ENCODE measurements around the gene NPRL2. TPM values are rescaled to one million over a fixed set of nuclear protein-coding genes. Genes with fewer than 3 reads are reported as not detected.
A peak's percentile ranks its signal among the peaks of the same experiment; 100 is the strongest.

Gene NPRL2
- total and polyA plus RNA-seq, 2 of the 8 experiments (the other 6 are each of a cell fraction or from before 2014, with no cell fraction given) = 28.4 to 51.4 TPM

DNA sequence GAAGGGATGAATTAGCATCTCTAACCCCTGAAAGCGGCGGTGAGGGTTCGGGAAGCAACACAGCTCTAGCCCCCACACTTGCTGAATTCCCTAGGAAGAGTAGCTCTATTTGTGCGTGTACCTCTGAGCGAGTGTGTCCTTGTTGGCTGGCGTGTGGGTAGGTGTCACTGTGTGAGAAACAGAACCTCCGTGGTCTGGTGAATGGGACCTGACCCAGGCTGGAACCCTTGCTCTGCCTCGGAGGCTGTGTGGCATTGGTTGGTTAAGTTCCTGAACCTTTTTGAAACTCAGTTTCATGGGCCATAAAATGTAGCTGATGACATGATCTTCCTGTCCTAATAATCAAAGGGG, 9.2 kb upstream of the NPRL2 start:
- peak overlapping the region; percentile 72 to 76 for H3K4me2 ChIP-seq (ENCODE audit: insufficient read depth in 1 of 2, low read depth in 2 of 2, low read length in 2 of 2)
- H3K79me1 ChIP-seq (ENCODE audit: low read depth, low read length) = peaks cover 16% of the 10 kb centered on the region
- peaks cover 0 to 5% (median 2%) of the 10 kb centered on the region in 4 experiments; a peak in 3 of 7 replicates for H3K27me3 ChIP-seq (replicated peaks in 1 of 4; ENCODE audit: control insufficient read depth in 3 of 4, extremely low read depth in 1 of 4, insufficient read depth in 3 of 4, low read length in 3 of 4)
- H2AK5ac ChIP-seq (ENCODE audit: low read depth, low read length) = no peak overlapping the region
- no peak overlapping the region for H4K91ac ChIP-seq (replicated peaks; ENCODE audit: insufficient read length, low read length)
- 0 out of 2 replicates have a peak, but pooled peaks have one; percentile 23 for TF ChIP-seq SP4 (IDR thresholded peaks at IDR 0.05; ENCODE audit: low read length)
- TF ChIP-seq CEBPB (IDR thresholded peaks at IDR 0.05; ENCODE audit: low read depth, low read length) = no peak
- TF ChIP-seq, protein P1, sequence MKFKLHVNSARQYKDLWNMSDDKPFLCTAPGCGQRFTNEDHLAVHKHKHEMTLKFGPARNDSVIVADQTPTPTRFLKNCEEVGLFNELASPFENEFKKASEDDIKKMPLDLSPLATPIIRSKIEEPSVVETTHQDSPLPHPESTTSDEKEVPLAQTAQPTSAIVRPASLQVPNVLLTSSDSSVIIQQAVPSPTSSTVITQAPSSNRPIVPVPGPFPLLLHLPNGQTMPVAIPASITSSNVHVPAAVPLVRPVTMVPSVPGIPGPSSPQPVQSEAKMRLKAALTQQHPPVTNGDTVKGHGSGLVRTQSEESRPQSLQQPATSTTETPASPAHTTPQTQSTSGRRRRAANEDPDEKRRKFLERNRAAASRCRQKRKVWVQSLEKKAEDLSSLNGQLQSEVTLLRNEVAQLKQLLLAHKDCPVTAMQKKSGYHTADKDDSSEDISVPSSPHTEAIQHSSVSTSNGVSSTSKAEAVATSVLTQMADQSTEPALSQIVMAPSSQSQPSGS (IDR thresholded peaks at IDR 0.05; ENCODE audit: low read length) = no peak
- TF ChIP-seq KDM4A (IDR thresholded peaks at IDR 0.05; ENCODE audit: low read depth, low read length, severe bottlenecking) = peak; percentile 64
- TF ChIP-seq CREB1 (IDR thresholded peaks at IDR 0.05) = no peak
- TF ChIP-seq KDM5A (IDR thresholded peaks at IDR 0.05; ENCODE audit: low read length) = no peak
- H2BK120ac ChIP-seq (replicated peaks; ENCODE audit: low read depth, low read length) = no peak overlapping the region
- no peak overlapping the region for H2BK12ac ChIP-seq (ENCODE audit: low read depth, low read length)
- peaks cover 9 to 24% of the 10 kb centered on the region in 2 experiments for H4K20me1 ChIP-seq (replicated peaks in 1 of 2; ENCODE audit: control insufficient read depth in 1 of 2, insufficient read depth in 2 of 2, low read length in 2 of 2)
- ChIA-PET CTCF (ENCODE audit: partially characterized antibody) (interaction anchor here (0.7 to 5.0 kb wide), 2 partner anchors 11 to 88 kb away, joined by 3 to 49 read pairs; partner anchors contain the start of genes CYB561D2 and NPRL2), POLR2A (ENCODE audit: partially characterized antibody) (no interaction called here)
- H3K23me2 ChIP-seq (ENCODE audit: low read depth, low read length) = peaks cover 15% of the 10 kb centered on the region; the same call in 1 of the 2 replicates
- 23% methylated on average over 8 of the region's 8 CpGs; no CpG with 5 or more reads in 1 of the 2 experiments for WGBS, 2 experiments (ENCODE audit: extremely low coverage in 1 of 2, insufficient coverage in 1 of 2, insufficient read length in 1 of 2, insufficient replicate concordance in 2 of 2, low coverage in 1 of 2, low lambda C conversion rate in 2 of 2, missing lambda C conversion rate in 1 of 2)
- H3K56ac ChIP-seq (replicated peaks; ENCODE audit: insufficient read length, low read depth, low read length) = no peak overlapping the region
- no peak overlapping the region for H2BK5ac ChIP-seq (ENCODE audit: low read depth, low read length)
- no peak overlapping the region for H2BK15ac ChIP-seq (ENCODE audit: low read length)
- no peak for DNase-seq (ENCODE audit: low read depth in 1 of 2, low spot score in 2 of 2)
- no peak overlapping the region for H3K27ac ChIP-seq (ENCODE audit: low read depth, low read length)
- H3K4me3 ChIP-seq (ENCODE audit: extremely low read depth in 1 of 4, insufficient read depth in 2 of 4, low read depth in 3 of 4, low read length in 4 of 4) = peak overlapping the region; percentile 46 to 75 (median 50); a peak in 7 of 8 replicates
- H2AFZ ChIP-seq (ENCODE audit: low read length) = peak overlapping the region; percentile 98
- H2BK20ac ChIP-seq (ENCODE audit: low read length) = no peak overlapping the region
- peaks cover 0 to 26% of the 10 kb centered on the region in 2 experiments; a peak in 2 of 4 replicates for H3K79me2 ChIP-seq (ENCODE audit: control insufficient read depth in 1 of 2, insufficient read depth in 2 of 2, low read length in 2 of 2)
- FAIRE-seq = no peak
- H3K4ac ChIP-seq (replicated peaks; ENCODE audit: insufficient read length, low read depth, low read length) = no peak overlapping the region
- no peak overlapping the region for H3K23ac ChIP-seq (ENCODE audit: insufficient read length)
- no peak overlapping the region for H4K5ac ChIP-seq (ENCODE audit: insufficient read length, low read depth, low read length)
- H3K9ac ChIP-seq (replicated peaks in 1 of 4; ENCODE audit: extremely low read depth in 1 of 4, low read depth in 3 of 4, low read length in 3 of 4) = no peak overlapping the region
- no peaks in the 10 kb centered on the region for H3K9me3 ChIP-seq (ENCODE audit: insufficient read depth in 2 of 2, low read depth in 1 of 2, low read length in 1 of 2)
- H3K36me3 ChIP-seq (ENCODE audit: control insufficient read depth in 2 of 4, insufficient read depth in 4 of 4, low read length in 3 of 4) = peaks cover 0 to 7% (median 3%) of the 10 kb centered on the region in 4 experiments; a peak in 4 of 8 replicates
- no peak overlapping the region for H3K18ac ChIP-seq (ENCODE audit: extremely low read depth, low read length)
- H3K14ac ChIP-seq (ENCODE audit: insufficient read length) = no peak overlapping the region
- H4K8ac ChIP-seq (ENCODE audit: extremely low read depth, insufficient read depth, low read length) = peak overlapping the region; percentile 71; the same call in 1 of the 2 replicates
- peaks cover 0 to 21% (median 13%) of the 10 kb centered on the region in 4 experiments; a peak in 6 of 7 replicates for H3K4me1 ChIP-seq (replicated peaks in 1 of 4; ENCODE audit: control insufficient read depth in 3 of 4, insufficient read depth in 4 of 4, low read length in 3 of 4)

All from H1 (cell line).